GM18858 (cell line): ENCODE results near the gene SRSF3.
"Not testable (repeated sequence)": the region's sequence is repeated elsewhere in the genome, so short reads cannot be mapped to it uniquely, and the experiment has no call there.

Source experiments
- ATAC-seq: cut with Tn5 transposase; IDR thresholded peaks from one replicate; pipeline ENCODE4 v1.9.1; 2021; ENCODE audit not compliant: unreplicated experiment

Gene SRSF3

DNA sequence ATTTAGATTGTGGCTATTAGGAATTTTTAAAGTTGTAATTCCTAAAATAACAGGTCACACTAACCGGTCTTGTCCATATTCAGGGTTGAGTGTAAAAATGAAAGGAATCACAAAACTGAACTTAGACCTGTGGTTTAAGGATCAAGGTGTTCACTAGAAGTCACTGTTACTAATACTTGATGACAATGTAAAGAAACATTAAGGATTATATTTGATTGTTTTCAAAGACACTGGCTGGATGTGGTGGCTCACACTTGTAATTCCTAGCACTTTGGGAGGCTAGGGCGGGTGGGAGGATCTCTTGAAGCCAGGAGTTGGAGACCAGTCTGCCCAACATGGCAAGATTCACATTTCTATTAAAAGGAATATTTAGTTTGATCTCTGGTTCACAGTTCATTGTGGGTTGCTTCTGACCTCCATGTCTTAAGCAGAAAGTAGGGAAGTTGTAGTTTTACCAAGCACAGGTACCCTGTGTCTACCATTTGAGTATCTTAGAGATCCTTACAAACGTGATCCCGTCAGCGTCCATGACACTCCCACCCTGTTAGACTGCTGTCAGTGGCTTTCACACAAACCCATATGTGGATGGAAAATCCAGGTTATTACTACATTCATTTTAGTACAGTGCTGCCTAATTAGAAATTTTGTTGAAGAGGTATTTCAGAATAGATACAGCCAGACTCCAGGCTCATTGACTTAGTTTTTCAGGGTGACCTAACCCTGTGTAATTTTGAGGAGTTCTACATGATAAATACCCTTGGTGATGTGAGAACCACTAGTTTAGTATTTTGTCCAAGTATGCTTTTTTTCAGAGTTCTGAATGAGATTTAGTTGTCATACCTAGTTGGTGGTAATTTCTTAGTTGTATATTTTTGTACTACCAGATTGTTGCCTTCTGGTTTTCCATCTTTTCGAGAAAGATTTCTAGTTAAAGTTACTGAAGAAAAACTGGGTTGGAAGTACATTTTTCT, 10.2 kb downstream of the SRSF3 start:
- ATAC-seq: no peak

DNA sequence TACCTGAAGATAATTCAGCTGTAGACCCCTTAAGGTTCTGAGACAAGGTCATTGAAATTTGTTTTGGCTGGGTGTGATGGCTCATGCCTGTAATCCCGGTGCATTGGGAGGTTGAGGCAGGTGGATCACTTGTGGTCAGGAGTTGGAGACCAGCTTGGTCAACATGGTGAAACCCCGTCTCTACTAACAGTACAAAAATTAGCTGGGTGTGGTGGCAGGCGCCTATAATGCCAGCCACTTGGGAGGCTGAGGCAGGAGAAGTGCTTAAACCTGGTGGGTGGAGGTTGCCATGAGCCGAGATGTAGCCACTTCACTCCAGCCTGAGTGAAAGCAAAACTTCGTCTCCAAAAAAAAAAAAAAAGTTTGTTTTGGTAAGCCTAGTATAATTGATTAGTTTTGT, 11.0 kb downstream of the SRSF3 start:
- no peak for ATAC-seq

DNA sequence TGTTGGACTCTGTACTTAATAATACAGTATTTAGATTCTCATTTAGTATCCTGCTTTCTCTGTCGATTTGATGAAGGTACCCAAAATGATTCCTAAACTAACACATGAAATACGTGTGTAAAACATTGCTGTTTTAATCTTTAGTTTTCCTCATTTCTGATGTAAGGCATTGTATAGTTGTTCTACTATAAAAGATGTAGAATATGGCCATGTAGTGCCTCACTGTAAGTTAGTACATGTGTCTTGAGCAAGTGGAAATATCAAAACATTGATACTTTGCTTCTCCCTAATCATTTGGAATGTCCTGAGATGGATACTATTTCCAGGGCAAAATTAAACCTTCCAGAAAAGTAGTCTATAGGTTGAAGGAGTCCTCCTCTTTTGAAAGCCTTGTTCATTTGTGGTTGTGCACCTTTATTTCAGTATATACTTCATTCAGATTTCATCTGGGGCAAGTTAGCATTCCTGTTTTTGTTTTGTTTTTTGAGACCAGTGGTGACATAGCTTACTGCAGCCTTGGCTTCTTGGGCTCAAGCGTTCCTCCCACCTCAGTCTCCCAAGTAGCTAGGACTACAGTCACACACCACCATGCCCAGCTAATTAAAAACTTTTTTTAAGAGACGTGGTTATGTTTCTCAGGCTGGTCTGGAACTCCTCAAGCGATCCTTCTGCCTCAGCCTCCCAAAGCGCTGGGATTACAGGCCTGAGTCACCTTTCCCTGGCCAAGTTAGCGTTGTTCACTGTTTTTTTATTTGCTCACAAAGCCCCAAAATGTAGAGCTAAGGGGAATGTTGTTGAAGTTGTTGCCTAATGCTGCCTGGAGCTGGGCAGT, 11.6 kb downstream of the SRSF3 start:
- ATAC-seq: no peak

DNA sequence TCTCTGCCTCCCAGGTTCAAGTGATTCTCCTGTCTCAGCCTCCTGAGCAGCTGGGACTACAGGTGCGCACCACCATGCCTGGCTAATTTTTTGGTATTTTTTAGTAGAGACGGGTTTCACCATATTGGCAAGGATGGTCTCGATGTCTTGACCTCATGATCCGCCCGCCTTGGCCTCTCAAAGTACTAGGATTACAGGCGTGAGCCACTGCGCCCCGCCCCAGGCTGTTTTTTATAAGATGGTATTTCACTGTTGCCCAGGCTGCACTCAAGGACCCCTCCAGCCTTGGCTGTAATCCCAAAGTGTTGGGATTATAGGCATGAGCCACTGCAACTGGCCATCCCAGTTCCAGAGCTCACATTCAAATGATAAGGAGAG, 13.1 kb downstream of the SRSF3 start:
- not testable (repeated sequence) for ATAC-seq

DNA sequence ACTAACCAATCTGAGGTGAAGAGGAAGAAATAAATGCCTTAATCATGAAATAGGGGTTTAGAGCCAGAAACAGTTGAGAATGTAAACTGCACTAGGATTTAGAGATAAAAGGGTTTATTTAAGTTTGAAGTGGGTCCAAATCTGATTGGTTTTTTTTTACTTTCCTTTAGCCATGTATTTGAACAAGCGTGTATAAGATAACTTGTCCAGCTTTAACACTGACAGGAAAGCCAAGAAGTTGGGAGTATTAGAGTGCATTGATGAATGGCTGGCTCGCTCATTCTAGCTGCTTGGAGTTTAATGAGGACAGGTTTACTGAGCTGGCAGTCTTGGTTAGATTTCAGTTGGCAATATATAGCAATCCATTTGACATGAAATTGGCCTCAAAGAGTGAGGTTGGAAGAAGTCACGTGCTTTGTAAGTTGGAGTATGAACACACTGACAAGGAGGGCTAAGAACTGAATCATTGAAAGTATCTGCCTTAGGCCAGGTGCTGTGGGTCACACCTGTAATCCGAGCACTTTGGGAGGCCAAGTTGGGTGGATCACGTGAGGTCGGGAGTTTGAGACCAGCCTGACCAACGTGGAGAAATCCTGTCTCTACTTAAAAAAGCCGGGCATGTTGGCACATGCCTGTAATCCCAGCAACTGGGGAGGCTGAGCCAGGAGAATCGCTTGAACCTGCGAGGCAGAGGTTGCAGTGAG, 13.7 kb downstream of the SRSF3 start:
- no peak for ATAC-seq

DNA sequence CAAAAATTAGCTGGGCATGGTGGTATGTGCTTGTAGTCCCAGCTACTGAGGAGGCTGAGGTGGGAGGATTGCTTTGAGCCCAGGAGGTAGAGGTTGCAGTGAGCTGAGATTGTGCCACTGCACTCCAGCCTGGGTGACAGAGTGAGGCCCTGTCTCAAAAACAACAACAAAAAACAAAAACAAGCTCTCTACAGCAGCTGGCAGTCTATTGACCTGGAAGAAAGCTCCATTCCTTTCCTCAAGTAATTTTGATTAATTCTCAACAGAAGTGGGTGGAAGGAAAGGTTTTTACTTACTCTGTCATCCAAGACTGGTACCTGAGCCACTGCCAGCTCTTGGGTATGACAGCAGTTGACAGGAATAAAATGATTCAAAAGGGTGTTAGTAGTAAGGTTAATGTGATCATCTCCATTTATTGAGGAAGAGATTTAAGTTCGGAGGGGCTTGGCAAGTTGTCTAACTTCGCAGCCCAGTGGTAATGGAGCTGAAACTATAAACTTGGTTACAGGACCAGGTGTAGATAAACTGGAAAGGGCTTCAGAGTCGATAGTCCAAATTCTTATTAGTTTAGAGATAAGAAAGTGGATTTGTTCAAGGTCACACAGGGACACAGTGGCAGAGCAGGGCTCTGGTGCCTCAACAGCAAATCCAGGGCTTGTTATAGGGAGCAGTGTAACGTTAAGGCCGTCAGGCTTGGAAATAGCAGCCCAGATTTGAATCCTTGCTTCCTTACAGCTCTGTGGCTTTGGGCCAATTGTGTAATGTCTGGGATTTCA, 14.8 kb downstream of the SRSF3 start:
- ATAC-seq: no peak

DNA sequence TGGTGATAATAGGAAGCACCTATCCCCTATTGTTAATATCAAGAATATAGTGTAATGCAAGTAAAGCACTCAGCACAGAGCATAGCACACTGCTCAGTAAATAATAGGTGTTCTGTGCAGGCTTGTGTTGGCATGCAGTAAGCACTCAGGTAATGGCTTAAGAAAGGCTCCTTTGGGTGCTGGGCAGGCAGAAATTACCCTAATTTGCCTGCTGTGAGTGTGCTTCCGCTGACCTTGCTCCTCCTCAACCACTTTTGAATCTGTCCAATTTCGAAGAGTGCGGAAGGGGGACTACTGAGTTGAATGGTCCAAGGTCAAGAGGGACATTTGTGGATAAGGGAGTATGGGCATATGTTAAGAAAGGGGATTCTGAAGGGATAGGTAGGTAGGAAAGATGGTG, 15.4 kb downstream of the SRSF3 start:
- no peak for ATAC-seq

DNA sequence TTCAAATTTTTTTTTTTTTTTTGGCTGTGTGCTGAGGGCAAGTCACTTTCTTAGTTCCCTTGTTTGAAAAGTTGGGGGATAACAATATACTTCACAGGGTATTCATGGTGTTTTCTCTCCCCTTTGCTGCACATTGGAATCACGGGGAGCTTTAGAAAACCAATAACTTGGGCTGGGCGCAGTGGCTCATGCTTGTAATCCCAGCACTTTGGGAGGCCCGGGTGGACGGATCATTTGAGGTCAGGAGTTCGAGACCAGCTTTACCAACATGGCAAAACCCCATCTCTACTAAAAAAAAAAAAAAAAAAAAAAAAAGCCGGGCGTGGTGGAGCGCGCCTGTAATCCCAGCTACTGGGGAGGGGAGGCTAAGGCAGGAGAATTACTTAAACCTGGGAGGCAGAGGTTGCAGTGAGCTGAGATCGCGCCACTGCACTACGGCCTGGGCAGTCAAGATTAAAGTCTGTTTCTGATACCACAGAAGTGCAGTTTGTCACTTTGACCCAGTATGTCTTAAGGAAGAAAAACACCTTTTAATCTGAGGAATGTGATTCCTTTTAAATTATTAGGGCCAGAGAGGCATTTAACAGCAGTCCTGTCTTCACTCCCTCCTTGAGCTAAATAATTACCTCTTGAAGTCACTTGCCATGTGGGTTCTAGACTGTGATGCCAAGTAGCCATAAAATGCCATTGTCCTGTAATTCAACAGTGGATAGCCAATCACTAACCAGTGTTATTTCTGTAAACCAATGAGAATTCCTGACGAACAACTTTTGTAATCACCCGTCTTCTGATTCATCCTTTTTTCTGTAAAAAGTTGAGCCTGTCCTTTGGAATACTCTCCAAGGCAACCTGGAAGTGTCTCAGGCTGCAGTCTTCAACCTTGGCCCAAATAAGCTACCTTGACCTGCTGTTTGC, 16.1 kb downstream of the SRSF3 start:
- ATAC-seq: no peak

DNA sequence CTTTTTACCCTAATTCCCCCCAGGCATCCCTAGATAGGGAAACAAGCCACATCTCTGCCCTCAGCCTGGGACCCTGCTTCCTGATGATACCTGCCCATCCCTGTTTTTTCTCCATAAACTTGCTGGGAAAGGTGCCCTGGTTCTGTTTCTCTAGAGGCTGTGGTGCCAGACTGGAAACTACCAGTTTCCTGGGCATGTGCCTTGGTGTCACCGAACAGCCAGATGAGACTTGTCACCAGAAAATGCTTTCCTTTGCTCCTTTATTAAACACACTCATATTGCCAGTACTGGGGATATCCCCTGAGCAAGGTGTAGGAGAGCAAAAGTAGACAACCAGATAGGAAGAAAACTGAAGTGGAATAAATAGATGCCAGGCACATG, 16.8 kb downstream of the SRSF3 start:
- no peak for ATAC-seq

DNA sequence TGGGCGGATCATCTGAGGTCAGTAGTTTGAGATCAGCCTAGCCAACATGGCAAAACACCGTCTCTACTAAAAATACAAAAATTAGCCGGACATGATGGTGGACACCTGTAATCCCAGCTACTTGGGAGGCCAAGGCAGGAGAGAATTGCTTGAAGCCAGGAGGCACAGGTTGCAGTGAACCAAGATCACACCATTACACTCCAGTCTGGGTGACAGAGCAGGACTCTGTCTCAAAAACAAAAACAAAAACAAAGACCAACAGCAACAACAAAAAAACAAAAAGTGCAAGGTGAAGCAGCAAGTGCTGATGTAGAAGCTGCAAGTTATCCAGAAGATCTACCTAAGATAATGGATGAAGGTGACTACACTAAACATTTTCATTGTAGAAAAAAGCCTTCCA, 17.5 kb downstream of the SRSF3 start:
- not testable (repeated sequence) for ATAC-seq

DNA sequence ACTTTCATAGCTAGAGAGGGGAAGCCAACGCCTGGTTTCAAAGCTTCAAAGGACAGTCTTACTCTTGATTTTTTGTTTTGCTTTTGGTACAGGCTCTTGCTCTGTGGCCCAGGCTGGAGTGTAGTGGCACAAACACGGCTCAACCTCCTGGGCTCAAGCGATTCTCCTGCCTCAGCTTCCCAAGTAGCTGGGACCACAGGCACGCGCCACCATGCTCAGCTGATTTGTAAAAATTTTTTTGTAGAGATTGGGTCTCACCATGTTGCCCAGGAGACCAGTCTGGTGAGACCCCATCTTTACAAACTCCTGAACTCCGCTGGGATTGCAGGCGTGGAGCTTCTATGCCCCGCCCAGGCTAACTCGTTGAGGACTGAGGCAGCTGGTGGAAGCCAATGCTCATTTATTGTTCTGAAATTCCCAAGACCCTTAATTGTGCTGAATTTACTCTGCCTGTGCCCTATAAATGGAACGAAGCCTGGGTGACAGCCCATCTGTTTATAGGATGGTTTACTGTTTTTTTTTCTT, 18.0 kb downstream of the SRSF3 start:
- ATAC-seq: no peak

DNA sequence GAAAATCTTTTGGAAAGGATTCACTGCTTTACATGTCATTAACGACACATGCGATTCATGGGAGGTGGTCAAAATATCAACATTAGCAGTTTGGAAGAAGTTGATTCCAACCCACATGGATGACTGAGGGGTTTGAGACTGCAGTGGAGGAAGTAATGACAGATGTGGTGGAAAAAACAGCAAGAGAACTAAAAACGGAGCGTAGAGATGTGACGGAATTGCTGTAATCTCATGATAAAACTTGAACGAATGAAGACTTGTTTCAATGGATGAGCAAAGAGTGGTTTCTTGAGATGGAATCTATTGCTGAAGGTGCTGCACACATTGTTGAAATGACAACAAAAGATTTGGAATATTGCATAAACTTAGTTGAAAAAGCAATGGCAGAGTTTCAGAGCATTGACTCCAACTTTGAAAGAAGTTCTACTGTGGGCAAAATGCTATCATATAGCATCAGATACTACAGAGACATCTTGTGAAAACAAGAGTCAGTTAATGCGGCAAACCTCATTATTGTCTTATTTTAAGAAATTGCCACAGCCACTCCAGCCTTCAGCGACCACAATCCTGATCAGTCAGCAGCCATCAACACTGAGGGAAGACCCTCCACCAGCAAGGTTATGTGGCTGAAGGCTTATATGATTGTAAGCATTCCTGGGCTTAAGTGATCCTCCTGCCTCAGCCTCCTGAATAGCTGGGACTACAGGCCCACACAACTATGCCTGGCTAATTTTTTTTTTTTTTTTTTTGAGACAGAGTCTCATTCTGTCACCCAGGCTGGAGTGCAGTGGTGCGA, 19.2 kb downstream of the SRSF3 start:
- no peak for ATAC-seq

DNA sequence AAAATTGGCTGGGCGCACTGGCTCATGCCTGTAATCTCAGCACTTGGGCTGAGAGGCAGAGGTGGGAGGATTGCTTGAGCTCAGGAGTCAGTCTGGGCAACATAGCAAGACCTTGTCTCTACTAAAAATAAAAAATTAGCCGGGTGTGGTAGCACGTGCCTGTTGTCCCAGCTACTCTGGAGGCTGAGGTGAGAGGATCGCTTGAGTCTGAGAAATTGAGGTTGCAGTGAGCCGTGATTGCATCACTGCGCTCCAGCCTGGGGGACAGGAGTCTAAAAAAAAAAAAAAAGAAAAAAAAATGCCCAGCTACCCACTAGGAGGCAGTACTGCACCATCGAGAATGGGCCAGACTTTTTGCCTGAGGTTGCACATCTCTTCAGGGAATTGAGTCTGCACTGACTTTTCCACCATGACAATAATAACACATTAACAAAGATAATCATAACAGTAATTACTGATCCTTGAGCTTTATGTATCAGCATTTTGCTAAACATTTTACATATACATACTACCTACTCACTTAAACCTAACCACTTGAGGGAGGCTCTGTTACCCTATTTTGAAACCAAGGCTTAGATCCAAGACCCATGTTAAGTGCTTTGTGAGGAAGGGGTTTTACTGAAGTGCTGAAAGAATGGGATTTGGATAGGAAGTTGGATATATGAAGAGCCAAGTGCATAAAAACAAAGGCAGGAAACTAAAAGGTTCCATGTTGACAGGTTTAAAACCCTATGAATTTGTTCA, 21.0 kb downstream of the SRSF3 start:
- no peak for ATAC-seq

DNA sequence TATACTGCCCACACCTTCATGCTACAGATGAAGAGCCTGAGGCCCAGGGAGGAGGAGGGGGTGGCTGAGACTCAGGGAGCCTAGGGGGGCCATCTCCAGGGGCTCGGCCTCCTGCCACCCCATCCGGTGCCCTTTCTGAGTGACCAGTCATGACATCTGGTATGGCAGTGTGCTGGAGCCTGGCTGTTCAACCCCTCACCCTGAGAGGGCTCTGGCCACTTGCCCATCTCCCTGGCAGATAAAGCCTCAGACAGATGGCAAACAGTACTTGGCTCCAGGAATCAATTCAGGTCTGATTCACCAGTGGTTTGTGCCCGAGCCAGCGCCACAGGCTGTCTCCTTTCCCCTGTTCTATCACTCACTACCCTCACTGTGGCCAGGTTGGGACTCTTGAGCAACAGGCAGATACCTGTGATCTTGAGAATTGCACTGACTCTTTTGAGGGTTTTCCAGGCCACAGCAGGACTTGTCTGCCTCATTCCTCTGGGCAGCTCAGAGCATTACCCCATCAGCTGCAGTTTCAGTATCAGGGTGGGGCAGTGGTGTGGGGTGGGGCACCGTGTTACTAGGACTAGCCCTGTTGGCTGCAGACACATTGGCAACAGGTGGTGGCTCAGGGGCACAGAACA, 22.8 kb downstream of the SRSF3 start:
- no peak for ATAC-seq

DNA sequence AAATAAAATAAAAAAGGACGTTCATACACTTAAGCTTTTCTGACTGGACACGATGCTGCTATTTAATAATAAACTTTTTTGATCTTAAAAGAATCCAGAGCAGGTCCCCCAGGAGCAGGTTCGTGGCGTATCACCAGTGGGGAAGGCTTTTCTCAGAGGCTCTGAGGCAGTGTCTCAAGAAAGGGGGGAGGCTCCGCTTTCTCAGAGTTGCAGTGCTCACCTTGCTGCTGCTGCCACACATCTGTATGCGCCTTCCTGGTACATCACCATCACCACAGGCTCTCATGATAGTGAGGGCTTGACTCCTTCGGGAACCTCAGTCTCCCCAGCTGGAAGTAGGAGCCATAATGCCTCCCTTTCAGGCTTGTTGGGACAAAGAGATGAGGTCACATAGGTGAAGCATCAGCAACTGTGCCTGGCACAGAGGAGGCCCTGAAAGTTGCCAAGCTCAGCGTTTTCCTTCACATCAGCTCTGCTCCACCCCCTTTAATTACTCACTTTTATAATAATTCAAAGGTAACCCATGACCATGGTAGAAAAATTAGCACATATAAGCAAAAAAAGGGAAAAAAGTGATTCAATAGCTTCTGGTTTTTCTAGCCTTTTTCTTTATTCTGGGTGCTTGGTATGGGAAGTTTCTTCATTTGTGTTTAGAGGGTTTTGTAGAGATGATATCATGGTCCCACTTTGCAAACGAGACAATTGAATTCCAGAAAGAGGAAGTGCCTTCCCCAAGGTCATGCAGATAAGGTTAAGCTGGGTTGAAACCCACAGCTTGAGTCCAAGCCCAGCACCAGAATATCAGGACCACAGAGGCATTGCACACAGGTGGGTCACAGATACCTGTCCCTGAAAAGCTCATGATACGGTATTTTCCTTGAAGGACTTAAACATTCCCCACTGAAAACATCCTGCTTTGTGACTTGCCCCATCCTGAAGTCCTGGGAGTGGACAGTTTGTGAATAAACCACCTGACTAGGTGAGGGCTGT, 24.5 kb downstream of the SRSF3 start:
- no peak for ATAC-seq

DNA sequence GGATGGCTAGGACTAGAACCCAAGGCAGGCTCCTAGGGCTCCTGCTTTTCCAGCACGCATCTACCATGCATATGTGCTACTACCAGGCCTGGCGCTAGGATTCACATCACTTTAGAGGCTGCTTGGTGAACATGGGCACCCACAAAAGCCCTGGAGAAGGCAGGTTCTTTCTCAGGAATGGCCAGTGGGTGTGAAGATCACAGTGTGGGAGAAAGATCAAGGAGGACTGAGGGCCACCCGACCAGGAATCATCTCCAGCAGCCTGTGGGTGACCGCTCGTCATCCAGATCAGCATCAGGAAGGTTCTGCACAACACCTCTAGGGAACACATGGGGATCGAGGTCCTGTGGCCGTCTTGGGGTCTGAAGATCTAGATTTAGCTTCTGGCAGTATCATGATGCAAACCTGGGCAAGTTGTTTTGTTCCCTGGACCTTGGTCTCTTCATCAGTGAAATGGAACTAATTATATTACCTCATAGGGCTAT, 27.3 kb downstream of the SRSF3 start:
- no peak for ATAC-seq
